ENCODE data around the gene PID1.

PID1 gene

GRCh38 chr2:228987441-228988155 lies 283.5 kb downstream of the PID1 start:
- no peak for DNase-seq

- DNase-seq: no peak
Measured at GRCh38 chr2:228986961-228987360, 284.1 kb downstream of the PID1 start.

GRCh38 chr2:228983700-228984099 lies 287.4 kb downstream of the PID1 start:
- DNase-seq: no peak

GRCh38 chr2:228974169-228974568 lies 296.9 kb downstream of the PID1 start:
- no peak for DNase-seq
